ENCODE results near the gene SLCO4A1.

SLCO4A1 gene

DNA sequence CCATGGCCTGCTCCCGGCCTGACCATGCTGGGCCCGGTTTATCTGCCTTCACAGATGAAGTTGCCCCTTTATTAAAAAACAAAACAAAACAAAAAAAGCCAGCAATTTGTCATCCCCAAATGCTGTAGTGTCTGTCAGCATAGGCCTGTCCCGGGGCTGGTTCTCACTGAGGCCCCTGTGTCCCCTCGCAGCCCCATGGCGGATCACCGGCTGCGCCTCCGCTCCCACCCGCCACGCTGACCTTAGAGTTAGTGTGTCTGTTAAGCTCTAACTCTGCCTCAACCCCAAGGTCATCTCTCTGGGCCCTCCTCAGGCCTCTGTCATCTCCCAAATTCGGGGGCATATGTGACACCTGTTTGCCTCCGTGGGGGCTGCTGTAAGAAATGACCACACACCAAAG lies 11.1 kb downstream of the SLCO4A1 start:
- DNase-seq = no peak

GRCh38 chr20:62653951-62654685 lies 11.8 kb downstream of the SLCO4A1 start:
- DNase-seq = no peak

- DNase-seq = no peak
Observed at GRCh38 chr20:62655282-62656196, 13.2 kb downstream of the SLCO4A1 start.

DNA sequence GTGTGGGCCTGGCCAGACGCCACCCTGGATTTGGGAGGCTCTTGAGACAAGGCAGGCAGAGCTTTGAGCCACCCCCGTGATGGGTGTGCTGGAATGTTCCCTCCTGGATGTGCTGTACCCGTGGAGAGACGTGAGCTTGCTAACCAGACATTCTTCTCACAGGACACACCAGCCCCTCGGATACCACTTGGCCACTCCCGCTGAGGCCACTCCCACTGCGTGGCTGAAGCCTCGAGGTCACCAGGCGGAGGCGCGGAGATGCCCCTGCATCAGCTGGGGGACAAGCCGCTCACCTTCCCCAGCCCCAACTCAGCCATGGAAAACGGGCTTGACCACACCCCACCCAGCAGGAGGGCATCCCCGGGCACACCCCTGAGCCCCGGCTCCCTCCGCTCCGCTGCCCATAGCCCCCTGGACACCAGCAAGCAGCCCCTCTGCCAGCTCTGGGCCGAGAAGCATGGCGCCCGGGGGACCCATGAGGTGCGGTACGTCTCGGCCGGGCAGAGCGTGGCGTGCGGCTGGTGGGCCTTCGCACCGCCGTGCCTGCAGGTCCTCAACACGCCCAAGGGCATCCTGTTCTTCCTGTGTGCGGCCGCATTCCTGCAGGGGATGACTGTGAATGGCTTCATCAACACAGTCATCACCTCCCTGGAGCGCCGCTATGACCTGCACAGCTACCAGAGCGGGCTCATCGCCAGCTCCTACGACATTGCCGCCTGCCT lies 14.1 kb downstream of the SLCO4A1 start:
- DNase-seq = no peak

- no peak for DNase-seq
Observed at GRCh38 chr20:62656919-62657588, 14.8 kb downstream of the SLCO4A1 start.

GRCh38 chr20:62657589-62657942 lies 15.3 kb downstream of the SLCO4A1 start:
- no peak for DNase-seq

- no peak for DNase-seq
Observed at GRCh38 chr20:62657956-62658355, 15.7 kb downstream of the SLCO4A1 start.

DNA sequence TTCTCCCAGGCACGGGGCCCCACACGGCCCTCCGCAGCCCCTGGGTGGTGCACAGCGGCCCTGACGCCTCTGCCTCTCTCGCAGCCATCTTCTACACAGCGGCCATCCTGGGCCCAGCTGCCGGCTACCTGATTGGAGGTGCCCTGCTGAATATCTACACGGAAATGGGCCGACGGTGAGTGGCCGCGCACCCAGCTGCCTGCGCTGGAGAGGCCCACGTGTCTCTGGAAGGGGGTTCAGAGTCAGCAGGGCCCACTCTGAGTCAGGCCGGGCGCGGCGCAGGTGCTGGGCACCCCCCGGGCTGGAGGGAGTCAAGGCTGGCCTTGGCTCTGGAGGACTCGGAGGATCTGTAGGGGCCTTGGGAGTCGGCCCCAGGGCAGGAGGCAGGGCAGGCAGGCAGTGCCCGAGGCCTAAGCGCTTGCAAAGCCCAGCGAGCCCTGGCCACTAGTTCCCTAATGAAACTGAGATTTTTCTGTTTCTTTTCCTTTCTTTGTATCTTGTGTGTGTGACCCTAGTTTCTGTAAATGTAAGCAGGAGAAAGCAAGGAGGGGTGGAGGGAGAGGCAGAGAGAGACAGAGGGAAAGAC lies 16.4 kb downstream of the SLCO4A1 start:
- no peak for DNase-seq

GRCh38 chr20:62659488-62660239 lies 17.4 kb downstream of the SLCO4A1 start:
- DNase-seq = no peak

- DNase-seq = no peak
Observed at GRCh38 chr20:62660240-62660615, 17.9 kb downstream of the SLCO4A1 start.

- DNase-seq = no peak
Observed at GRCh38 chr20:62660768-62661167, 18.5 kb downstream of the SLCO4A1 start.

GRCh38 chr20:62661647-62662046 lies 19.3 kb downstream of the SLCO4A1 start:
- DNase-seq = no peak

GRCh38 chr20:62662422-62662821 lies 20.1 kb downstream of the SLCO4A1 start:
- DNase-seq = no peak

GRCh38 chr20:62663145-62664018 lies 21.1 kb downstream of the SLCO4A1 start:
- no peak for DNase-seq

- DNase-seq = no peak
Observed at GRCh38 chr20:62664019-62664971, 22.0 kb downstream of the SLCO4A1 start.

DNA sequence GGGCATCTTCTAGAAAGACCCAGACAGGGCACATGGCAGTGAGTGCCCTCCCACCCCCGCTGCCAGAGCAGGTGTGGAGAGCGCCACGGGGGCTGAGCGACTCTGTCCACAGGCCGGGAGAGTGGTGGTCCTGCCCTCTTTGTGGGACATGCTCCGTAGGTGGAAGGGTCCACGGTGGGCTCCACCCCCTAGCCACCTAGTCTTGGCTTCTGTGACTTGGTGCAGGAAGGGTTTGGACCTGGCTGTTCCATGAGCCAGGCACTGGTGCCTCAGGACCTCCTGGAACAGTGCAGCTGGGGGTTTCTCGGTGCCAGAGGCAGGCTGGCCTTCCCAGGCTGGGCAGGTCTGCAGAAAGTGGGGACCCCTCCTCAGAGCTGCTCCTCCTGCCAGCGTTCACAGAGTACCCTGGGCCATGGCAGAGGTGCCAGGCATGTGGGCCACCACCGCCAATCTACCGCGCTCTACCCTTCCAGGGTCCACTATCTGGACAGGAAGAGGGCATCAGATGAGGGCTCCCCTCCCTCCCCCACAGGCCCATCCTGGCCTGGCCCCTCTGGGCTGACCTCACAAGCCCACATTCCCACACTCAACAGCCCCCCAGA lies 23.0 kb downstream of the SLCO4A1 start:
- no peak for DNase-seq

DNA sequence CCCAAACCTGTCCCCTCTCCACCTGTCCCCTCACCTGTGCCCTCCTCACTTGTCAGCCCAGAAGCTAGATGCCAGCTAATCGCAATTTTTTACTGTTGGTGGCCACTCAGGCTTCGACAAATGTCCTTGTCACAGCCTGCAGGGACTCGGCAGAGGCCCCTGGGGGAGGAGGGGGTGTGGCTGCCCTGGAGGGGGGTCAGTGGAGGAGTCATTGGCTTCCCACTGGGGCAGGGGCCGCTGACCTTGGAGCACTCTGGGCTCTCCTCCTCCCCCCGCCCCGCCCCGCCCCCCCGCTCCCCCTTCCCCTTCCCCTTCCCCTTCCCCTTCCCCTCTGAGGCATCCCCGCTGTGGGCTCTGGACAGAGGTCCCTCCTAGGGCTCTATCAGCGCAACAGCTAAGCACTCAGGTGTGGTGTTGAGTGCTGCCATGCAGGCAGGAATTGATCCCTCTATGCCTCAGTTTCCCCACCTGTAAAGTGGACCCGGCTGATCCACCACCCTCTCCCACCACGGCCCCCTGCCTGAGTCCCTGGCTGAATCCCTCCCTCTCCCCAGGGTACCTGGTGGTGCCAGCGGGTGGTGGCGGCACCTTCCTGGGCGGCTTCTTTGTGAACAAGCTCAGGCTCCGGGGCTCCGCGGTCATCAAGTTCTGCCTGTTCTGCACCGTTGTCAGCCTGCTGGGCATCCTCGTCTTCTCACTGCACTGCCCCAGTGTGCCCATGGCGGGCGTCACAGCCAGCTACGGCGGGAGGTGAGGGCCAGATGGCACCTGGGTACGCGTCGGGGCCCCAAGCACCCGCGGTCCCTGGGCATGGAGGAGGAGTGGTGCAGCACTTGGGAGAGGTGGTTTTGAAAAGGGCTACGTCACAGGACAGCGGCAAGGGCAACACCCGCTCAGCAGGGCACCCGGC lies 23.8 kb downstream of the SLCO4A1 start:
- DNase-seq = no peak
